ENCODE data around the gene GOLGA7B.

Gene GOLGA7B

DNA sequence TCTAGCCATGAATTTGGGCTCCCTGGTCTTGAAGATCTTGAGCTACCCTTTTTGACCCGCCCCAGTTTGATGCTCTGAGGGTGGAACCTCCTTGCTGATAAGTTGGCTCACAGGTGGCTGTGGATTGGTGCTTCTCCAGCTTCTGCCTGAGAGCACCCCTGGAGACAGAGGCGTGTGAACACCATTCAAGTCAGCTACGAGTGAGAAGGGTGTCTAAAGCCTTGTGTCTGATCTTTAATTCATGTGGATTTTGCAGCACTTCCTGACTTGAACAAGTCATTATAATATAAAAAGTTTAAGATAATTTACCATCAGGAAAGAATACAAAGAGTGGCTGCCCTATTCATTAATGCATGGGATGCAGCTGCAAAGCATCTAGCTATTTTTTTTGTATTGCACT, 37.7 kb upstream of the GOLGA7B start:
- no peaks in the 10 kb centered on the region for H3K4me1 ChIP-seq (ENCODE audit: control insufficient read depth, insufficient read depth, low read length)
- H3K4me3 ChIP-seq (ENCODE audit: low read depth, low read length) = no peak overlapping the region
- CTCF ChIA-PET = interaction anchor here (0.6 to 0.8 kb wide), 4 partner anchors 13 to 406 kb away, joined by 3 to 10 read pairs (median 4); no protein-coding TSS in a partner anchor
- no peak overlapping the region for H3K27ac ChIP-seq (ENCODE audit: extremely low read depth, low read depth, low read length)
- TF ChIP-seq ZNF610 (tag by site-specific recombination; IDR thresholded peaks at IDR 0.05; ENCODE audit: borderline replicate concordance) = no peak
- POLR2A ChIA-PET = no interaction called here
- no peaks in the 10 kb centered on the region for H3K36me3 ChIP-seq (ENCODE audit: control insufficient read depth in 2 of 2, insufficient read depth in 1 of 2, low read length in 2 of 2)
- no peaks in the 10 kb centered on the region for H3K9me3 ChIP-seq (ENCODE audit: control insufficient read depth, insufficient read depth, low read depth, low read length)

DNA sequence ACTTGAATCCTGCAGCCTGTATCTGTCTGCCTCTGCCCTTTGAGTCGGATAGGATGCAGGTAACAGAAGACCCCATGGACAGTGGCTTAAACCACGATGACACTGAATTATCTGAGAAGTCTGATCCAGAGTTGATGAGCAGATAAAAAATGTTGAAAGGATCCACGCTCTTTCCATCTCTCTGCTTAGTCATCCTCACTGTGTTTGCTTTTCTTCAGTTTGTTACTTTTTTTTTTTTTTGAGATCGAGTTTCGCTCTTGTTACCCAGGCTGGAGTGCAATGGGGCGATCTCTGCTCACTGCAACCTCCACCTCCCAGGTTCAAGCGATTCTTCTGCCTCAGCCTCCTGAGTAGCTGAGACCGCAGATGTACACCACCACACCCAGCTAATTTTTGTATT, 36.9 kb upstream of the GOLGA7B start:
- Histone ChIP-seq H3K27ac (ENCODE audit: extremely low read depth, low read depth, low read length) (no peak overlapping the region), H3K9me3 (ENCODE audit: control insufficient read depth, insufficient read depth, low read depth, low read length) (no peaks in the 10 kb centered on the region), H3K4me1 (ENCODE audit: control insufficient read depth, insufficient read depth, low read length) (no peaks in the 10 kb centered on the region), H3K36me3 (ENCODE audit: control insufficient read depth in 2 of 2, insufficient read depth in 1 of 2, low read length in 2 of 2) (no peaks in the 10 kb centered on the region), H3K4me3 (ENCODE audit: low read depth, low read length) (no peak overlapping the region)
- CTCF ChIA-PET = interaction anchor here (1.2 kb wide), 1 partner anchor 9 kb away, joined by 5 read pairs; no protein-coding TSS in a partner anchor
- POLR2A ChIA-PET = no interaction called here
- no peak for TF ChIP-seq ZNF214 (tag by site-specific recombination; IDR thresholded peaks at IDR 0.05; ENCODE audit: borderline replicate concordance)
- no peak for TF ChIP-seq ZNF274 (IDR thresholded peaks at IDR 0.05; ENCODE audit: low read length)
- TF ChIP-seq ZNF274 (tag by site-specific recombination; IDR thresholded peaks at IDR 0.05; ENCODE audit: borderline replicate concordance) = no peak
- TF ChIP-seq ZBTB17 (tag by site-specific recombination; IDR thresholded peaks at IDR 0.05) = peak; percentile 61; the same call in 1 of the 2 replicates
- no peak for TF ChIP-seq ZBTB44 (tag by site-specific recombination; IDR thresholded peaks at IDR 0.05)

DNA sequence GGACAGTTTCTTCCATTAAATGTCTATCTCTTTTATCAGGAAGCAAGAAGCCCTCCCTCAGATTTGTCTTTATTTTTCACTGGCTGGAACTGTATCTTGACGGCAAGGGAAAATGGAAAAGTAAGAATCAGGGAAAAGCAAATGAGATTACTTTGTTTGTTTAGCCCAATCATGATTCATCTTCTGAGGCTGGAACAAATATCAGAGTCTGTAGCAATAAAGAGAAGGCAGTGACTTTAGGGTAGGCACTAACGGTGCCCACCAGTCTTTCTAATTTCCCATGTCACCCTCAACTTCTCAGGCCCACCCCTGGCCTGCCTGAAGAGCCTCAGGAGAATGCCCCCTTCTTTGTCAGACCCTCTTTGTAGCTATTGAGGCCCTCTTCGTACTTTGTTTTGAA, 36.3 kb upstream of the GOLGA7B start:
- ChIA-PET CTCF (interaction anchor here (1.2 kb wide), 1 partner anchor 9 kb away, joined by 5 read pairs; no protein-coding TSS in a partner anchor), POLR2A (no interaction called here)
- H3K9me3 ChIP-seq (ENCODE audit: control insufficient read depth, insufficient read depth, low read depth, low read length) = no peaks in the 10 kb centered on the region
- TF ChIP-seq PRDM1 (tag by site-specific recombination; IDR thresholded peaks at IDR 0.05) (peak; percentile 37; the same call in 1 of the 2 replicates), ZNF585B (tag by site-specific recombination; IDR thresholded peaks at IDR 0.05) (no peak), ZNF335 (tag by site-specific recombination; conservative IDR thresholded peaks at IDR 0.05) (0 out of 2 replicates have a peak, but pooled peaks have one; percentile 6)
- H3K4me3 ChIP-seq (ENCODE audit: low read depth, low read length) = no peak overlapping the region
- H3K4me1 ChIP-seq (ENCODE audit: control insufficient read depth, insufficient read depth, low read length) = no peaks in the 10 kb centered on the region
- no peak overlapping the region for H3K27ac ChIP-seq (ENCODE audit: extremely low read depth, low read depth, low read length)
- no peaks in the 10 kb centered on the region for H3K36me3 ChIP-seq (ENCODE audit: control insufficient read depth in 2 of 2, insufficient read depth in 1 of 2, low read length in 2 of 2)

GRCh38 chr10:97814996-97815395, 34.6 kb upstream of the GOLGA7B start:
- no peak for TF ChIP-seq BCL11B (tag by site-specific recombination; IDR thresholded peaks at IDR 0.05; ENCODE audit: low read depth)
- no peak for TF ChIP-seq CTCF (tag by site-specific recombination; IDR thresholded peaks at IDR 0.05)
- TF ChIP-seq GLI4 (tag by site-specific recombination; IDR thresholded peaks at IDR 0.05) = no peak
- no peak for TF ChIP-seq ZNF530 (tag by site-specific recombination; IDR thresholded peaks at IDR 0.05; ENCODE audit: low read depth)
- no peak for TF ChIP-seq ZNF404 (tag by site-specific recombination; IDR thresholded peaks at IDR 0.05)
- TF ChIP-seq ZNF768 (tag by site-specific recombination; IDR thresholded peaks at IDR 0.05) = no peak
- TF ChIP-seq ZNF292 (tag by site-specific recombination; IDR thresholded peaks at IDR 0.05; ENCODE audit: borderline replicate concordance, low read depth) = no peak
- TF ChIP-seq KLF17 (tag by site-specific recombination; IDR thresholded peaks at IDR 0.05) = no peak
- no peak for TF ChIP-seq SALL2 (tag by site-specific recombination; IDR thresholded peaks at IDR 0.05; ENCODE audit: borderline replicate concordance)
- TF ChIP-seq, protein P1, sequence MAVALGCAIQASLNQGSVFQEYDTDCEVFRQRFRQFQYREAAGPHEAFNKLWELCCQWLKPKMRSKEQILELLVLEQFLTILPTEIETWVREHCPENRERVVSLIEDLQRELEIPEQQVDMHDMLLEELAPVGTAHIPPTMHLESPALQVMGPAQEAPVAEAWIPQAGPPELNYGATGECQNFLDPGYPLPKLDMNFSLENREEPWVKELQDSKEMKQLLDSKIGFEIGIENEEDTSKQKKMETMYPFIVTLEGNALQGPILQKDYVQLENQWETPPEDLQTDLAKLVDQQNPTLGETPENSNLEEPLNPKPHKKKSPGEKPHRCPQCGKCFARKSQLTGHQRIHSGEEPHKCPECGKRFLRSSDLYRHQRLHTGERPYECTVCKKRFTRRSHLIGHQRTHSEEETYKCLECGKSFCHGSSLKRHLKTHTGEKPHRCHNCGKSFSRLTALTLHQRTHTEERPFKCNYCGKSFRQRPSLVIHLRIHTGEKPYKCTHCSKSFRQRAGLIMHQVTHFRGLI (tag by site-specific recombination; IDR thresholded peaks at IDR 0.05) = no peak
- TF ChIP-seq ZNF433 (tag by site-specific recombination; IDR thresholded peaks at IDR 0.05; ENCODE audit: low read depth) = no peak
- ChIA-PET CTCF (no interaction called here), POLR2A (no interaction called here)
- H3K4me1 ChIP-seq (ENCODE audit: control insufficient read depth, insufficient read depth, low read length) = no peaks in the 10 kb centered on the region
- no peaks in the 10 kb centered on the region for H3K9me3 ChIP-seq (ENCODE audit: control insufficient read depth, insufficient read depth, low read depth, low read length)
- no peak overlapping the region for H3K27ac ChIP-seq (ENCODE audit: extremely low read depth, low read depth, low read length)
- no peaks in the 10 kb centered on the region for H3K36me3 ChIP-seq (ENCODE audit: control insufficient read depth in 2 of 2, insufficient read depth in 1 of 2, low read length in 2 of 2)
- H3K4me3 ChIP-seq (ENCODE audit: low read depth, low read length) = no peak overlapping the region

Measured in HEK293 (cell line).